ENCODE measurements around the gene TMEM115.
"Not testable (repeated sequence)": the region's sequence is repeated elsewhere in the genome, so short reads cannot be mapped to it uniquely, and the experiment has no call there.

Gene TMEM115

GRCh38 chr3:50316657-50317242 lies 42.6 kb downstream of the TMEM115 start:
- TF ChIP-seq CTCF (IDR thresholded peaks at IDR 0.05), result no peak
- intact Hi-C loops (cut with DNase I; ENCODE audit: low total_unique reads), result no loop called here
- Histone ChIP-seq H3K4me3 (no peak overlapping the region), H3K9me3 (no peaks in the 10 kb centered on the region), H3K27ac (no peak overlapping the region), H3K4me1 (peaks cover 0 to 45% (median 23%) of the 10 kb centered on the region in 4 donors), H3K36me3 (peaks cover 0 to 24% (median 18%) of the 10 kb centered on the region in 3 donors), H3K27me3 (no peaks in the 10 kb centered on the region)
- no peak for DNase-seq

GRCh38 chr3:50314816-50315215 lies 44.5 kb downstream of the TMEM115 start:
- Histone ChIP-seq H3K27me3 (no peaks in the 10 kb centered on the region), H3K4me1 (peaks cover 0 to 33% (median 13%) of the 10 kb centered on the region in 4 donors), H3K27ac (no peak overlapping the region), H3K9me3 (no peaks in the 10 kb centered on the region), H3K4me3 (no peak overlapping the region), H3K36me3 (peaks cover 0 to 24% (median 18%) of the 10 kb centered on the region in 3 donors)
- TF ChIP-seq CTCF (IDR thresholded peaks at IDR 0.05), result no peak
- no peak for DNase-seq
- intact Hi-C loops (cut with DNase I; ENCODE audit: low total_unique reads), result no loop called here

GRCh38 chr3:50314342-50314741 lies 45.0 kb downstream of the TMEM115 start:
- Histone ChIP-seq H3K9me3 (no peaks in the 10 kb centered on the region), H3K4me1 (peaks cover 0 to 30% (median 9%) of the 10 kb centered on the region in 4 donors), H3K27ac (no peak overlapping the region), H3K36me3 (peaks cover 0 to 24% (median 18%) of the 10 kb centered on the region in 3 donors), H3K27me3 (no peaks in the 10 kb centered on the region), H3K4me3 (no peak overlapping the region)
- TF ChIP-seq CTCF (IDR thresholded peaks at IDR 0.05), result no peak
- intact Hi-C loops (cut with DNase I; ENCODE audit: low total_unique reads), result no loop called here
- no peak for DNase-seq

GRCh38 chr3:50312041-50312440 lies 47.3 kb downstream of the TMEM115 start:
- H3K4me1 ChIP-seq; H3K4me3 ChIP-seq; H3K9me3 ChIP-seq; DNase-seq; H3K27ac ChIP-seq; H3K27me3 ChIP-seq; intact Hi-C loops (cut with DNase I; ENCODE audit: low total_unique reads): not testable (repeated sequence)
- H3K36me3 ChIP-seq, result peaks cover 0 to 13% (median 4%) of the 10 kb centered on the region in 3 donors

Measured in tibial artery (tissue), 4 donors.